LNCAP (cell line): Measurements from ENCODE around the gene CT47B1.
"Not testable (repeated sequence)": the region's sequence is repeated elsewhere in the genome, so short reads cannot be mapped to it uniquely, and the experiment has no call there.

Source experiments
- CTCF ChIP-seq: fragments of 450-650 bp; IDR thresholded peaks from 2 replicates; pipeline ENCODE4 v1.5.1; 2017; ENCODE audit warnings: mild to moderate bottlenecking

CT47B1 gene

GRCh38 chrX:120875766-120876165 is at the start of gene CT47B1:
Gene CT47B1, minus strand, starts transcription at chrX:120875866. Its CDS starts 196 bp downstream, at chrX:120875670.
- TF ChIP-seq CTCF = not testable (repeated sequence)

GRCh38 chrX:120874678-120875557 is 748 bp downstream of the CT47B1 start:
- no peak for TF ChIP-seq CTCF

- no peak for TF ChIP-seq CTCF
These were observed 18.4 kb downstream of the CT47B1 start for GRCh38 chrX:120857240-120857639.

GRCh38 chrX:120840827-120841226 is 34.8 kb downstream of the CT47B1 start:
- no peak for TF ChIP-seq CTCF

GRCh38 chrX:120839491-120839890 is 36.2 kb downstream of the CT47B1 start:
- no peak for TF ChIP-seq CTCF

GRCh38 chrX:120825146-120825545 is 50.5 kb downstream of the CT47B1 start:
- TF ChIP-seq CTCF = no peak

- no peak for TF ChIP-seq CTCF
These were observed 51.6 kb downstream of the CT47B1 start for GRCh38 chrX:120824021-120824420.
